SIG-M5 treated with dmso at 0.1 percent for 504 hours (cell line): ENCODE results near the gene MAD1L1.
"Not testable (repeated sequence)": the region's sequence is repeated elsewhere in the genome, so short reads cannot be mapped to it uniquely, and the experiment has no call there.

Experiments used
- DNase-seq: peaks from one replicate; lab custom pipeline; 2025; ENCODE audit not compliant: unreplicated experiment; lab: John Stamatoyannopoulos, UW

Gene MAD1L1

DNA sequence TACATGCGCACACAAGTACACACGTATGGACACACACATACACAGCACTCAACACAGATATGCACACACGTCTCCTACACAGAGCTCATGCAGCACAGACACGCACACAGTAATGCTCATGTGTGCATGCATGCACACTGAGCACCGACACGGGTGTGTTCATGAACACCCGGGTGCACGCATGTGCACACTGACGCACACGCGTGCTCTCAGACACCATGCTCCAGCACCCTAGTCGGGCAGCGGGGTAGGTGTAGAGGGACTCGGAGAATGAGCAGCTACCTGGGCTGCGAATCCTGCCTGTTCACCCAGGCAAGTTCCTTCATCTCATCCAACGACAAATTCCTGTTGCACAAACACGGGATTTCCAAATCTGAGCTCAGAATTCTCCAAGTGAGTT lies 184.7 kb downstream of the MAD1L1 start:
- DNase-seq = no peak

DNA sequence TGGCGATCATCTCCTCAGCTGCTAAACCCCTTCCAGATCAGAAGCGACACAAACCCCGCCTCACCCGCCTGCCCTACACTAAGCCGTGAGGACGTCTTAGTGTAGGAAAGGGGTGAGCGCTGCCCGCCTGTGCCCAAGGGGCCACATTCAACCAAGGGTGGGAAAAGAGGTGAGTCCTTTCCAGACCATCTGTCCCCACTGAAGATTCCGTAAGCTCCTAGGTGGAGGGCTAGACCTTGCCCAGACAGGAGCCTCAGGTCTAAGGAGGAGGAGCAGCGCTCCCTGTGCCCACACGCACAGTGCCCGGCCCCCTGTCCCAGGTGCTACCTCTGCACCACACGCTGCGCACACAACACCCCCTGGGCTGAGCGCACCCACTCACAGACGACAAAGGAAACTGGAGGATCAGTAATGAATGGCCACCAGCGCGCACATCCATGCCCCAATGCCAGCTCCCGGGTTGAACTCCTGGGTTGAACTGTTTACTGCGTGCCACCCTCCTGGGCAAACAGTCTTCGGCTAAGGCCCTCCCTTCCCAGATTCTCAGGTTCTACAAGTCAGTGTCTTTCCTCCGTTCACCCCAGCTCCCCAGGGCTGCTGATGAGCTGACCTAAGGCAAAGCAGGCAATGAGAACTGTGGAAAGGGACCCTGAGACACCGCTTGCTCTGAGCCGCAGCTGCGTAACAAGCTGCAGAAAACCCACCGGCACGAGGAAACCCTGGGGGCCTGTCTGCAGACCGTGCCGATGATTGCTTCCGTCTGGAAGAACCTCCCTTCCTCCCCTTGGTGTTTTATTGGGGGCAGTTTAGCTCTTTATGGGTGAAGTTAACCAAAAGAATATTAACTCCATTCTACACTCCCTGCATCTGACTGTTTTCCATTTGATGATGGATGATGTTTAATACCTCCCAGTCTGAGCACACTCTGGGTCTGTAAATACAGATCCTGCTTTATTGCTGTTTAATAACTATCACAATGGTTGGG lies 185.9 kb downstream of the MAD1L1 start:
- DNase-seq = no peak

DNA sequence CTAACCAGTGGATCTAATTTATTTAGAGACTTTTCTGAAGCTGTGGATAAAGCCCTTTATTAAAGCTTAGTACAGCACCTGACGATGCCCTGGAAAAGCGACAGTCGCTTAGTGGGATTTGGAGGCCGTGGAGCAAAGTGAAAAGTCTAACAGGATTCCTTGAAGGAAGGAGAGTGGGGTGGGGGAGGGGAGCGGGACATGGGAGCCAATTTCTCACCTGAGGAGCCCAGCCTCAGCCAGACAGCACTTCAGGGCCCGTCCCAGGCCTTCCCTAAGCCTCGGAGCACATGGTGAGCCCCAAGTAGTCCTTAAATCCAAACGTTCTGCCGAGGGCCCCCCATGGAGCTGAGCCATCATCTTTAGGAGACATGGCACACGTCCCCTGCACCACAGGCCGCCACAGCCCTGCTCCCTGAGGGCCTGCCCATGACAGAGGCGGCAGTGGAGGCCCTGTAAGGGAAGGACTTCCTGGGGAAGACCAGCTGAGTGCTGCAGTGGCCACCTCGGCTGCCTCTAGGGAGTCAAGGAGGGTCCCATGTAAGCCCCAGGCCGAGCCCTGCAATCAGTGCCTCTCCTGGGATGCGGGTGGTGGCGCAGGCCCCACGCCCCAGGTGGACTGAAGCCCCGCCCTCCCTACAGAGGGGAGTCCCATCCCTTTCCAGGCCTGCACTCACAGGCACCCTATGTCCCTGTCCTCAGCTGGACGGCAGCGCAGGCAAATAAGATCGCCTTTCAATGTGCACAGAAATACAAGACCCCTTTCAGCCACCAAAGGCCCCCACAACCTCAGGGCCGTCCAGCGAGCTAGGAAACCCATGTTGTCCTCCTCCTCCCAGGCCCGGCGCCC lies 187.0 kb downstream of the MAD1L1 start:
- no peak for DNase-seq

DNA sequence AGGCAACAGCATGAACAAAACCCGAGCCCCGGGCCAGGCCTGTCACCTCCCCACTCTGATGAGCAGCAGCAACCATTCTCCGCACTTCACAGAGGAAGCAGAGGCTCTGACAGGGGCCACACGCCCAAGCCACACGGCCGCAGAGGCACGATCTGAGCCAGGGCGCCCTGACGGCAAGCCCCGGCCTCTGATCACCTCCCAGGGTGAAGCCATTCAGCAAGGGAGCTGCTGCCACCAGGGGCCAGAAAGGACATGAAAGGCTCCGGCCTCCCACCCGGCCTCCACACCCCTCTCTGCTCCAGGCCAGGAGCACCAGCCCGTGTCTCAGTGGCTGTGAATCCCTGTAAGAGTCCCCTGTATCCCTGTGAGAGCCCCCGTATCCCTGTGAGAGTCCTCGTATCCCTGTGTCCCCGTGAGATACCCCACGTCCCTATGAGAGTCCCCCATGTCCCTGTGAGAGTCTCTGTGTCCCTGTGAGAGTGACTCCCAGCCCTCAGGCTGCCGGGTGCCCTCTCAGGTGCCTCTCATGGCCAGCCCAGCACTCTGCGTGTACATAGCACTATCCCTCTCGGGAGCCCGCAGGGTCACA lies 187.8 kb downstream of the MAD1L1 start:
- no peak for DNase-seq

DNA sequence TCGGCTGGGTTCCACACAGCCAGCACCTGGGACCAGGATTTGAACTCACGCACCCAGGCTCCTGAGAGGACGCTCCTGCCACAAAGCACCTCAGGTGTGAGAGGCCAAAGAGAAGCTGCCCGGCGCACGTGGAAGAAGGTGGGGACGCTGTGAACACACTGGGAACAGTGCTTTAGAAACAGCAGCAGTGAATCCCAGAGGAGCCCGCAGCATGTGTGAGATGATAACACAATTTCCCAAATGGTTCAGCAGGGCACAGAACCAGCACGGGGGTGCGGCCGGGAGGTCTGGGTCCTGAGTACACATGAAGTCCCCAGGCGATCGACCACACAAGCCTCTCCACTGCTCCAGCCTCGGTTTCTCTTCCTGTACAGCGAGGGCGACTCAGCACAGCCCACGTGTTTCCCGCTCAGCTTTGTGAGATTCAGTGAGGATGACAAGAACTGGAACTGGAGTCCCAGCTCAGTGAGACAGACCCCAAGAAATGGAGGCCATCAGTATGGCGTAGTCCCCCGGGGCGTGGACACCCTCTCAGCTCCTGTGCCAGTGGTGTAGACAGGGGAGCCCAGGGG lies 188.3 kb downstream of the MAD1L1 start:
- DNase-seq = no peak

DNA sequence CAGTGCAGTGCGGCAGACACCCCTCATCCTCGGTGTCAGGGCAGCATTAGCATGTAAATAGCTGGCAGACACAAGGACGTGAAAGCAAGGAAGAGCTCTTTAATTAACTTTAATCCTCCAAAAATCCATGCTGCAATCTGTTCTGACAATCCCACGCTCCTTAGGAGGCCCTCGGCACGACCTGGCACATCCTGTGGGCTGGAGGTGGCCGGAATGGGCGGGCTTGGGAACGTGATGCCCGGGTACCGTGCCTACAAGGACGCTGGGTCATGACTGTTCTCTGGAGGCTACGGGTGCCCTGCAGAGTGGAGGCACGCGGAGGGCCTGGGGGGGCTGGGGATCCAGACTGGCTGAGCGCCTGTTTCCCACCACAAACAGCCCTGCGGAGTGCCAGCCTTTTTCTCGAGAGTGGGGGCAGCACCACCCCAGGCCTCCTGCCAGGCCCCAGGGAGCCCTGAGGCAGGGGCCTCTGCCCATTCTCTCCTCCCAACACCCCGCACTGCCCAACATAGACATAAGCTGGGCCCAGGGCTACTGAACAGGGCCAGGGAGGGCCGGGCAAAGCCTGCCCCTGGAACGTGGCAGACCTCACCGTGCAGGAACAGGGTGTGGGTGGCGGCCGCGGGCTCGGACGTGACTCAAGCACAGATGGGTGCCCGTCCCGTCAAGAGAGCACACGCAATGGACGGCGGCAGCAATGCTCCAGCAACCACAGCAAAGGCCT lies 189.3 kb downstream of the MAD1L1 start:
- DNase-seq = no peak

DNA sequence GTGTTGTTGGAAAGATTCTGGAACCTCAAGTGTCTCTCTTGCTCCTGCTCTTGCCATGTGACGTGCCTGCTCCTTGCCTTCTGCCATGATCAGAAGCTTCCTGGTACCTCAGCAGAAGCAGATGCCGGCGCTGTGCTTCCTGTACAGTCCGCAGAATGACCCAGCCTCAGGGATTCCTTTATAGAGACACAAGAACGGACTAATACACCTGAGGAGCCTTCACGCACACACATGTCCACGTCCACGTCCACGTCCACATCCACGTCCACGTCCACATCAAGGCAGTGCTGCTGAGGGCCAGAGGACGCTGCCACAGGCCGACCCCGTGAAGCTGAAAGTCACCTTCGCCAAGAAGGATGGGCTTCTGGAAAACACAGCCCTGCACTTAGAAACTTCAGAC lies 190.1 kb downstream of the MAD1L1 start:
- no peak for DNase-seq

DNA sequence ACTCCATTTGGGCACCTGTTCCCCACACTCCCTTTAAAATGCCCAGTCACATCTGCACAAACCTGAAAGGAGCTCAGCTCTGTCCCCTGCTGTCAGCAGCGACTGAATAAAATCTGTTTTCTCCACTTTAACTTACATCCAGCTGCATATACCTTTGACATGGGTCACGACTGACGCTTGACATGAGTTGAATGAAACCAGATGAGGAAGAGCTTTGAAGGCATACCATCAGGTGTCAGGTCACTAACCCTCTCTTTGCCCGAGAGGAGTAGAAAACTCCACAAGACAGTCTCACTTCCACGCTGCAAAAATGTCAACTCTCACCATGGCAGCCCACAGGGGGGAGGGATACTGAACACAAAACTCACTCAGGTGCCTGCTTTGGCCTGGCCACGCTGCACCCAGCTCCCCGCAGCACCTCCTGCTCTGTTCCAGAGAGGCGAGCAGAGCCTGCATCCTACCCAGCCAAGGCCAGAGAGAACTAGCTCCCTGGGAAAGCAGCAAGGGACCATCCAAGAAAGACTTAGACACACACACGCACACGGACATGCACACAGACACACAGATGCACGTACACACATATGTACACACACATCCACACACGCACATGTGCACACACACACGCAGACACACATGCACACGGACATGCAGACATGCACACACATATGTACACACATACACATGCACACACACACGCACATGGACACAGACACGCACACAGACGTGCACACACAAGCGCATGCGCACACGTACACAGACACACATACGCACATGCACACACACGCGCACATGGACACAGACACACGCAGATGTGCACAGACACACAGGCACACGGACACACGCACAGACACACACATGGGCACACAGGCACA lies 191.0 kb downstream of the MAD1L1 start:
- no peak for DNase-seq

DNA sequence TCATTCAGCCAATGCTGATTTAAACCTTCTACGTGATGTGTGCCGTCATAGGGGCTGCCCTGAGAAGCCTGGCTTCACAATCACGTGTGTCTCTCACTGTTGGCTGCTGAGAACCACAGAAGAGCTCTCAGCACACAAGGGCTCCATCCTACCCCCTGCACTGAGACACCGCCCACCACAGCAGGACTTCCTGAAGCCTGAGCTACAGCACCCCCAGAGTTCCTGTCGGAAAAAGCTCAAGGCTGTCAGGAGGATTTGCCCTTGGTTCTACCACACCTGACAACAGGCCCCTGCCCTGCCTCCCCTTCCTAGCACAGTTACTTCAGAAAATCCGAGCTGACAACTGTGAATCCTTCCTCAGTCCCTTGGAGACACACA lies 191.9 kb downstream of the MAD1L1 start:
- no peak for DNase-seq

DNA sequence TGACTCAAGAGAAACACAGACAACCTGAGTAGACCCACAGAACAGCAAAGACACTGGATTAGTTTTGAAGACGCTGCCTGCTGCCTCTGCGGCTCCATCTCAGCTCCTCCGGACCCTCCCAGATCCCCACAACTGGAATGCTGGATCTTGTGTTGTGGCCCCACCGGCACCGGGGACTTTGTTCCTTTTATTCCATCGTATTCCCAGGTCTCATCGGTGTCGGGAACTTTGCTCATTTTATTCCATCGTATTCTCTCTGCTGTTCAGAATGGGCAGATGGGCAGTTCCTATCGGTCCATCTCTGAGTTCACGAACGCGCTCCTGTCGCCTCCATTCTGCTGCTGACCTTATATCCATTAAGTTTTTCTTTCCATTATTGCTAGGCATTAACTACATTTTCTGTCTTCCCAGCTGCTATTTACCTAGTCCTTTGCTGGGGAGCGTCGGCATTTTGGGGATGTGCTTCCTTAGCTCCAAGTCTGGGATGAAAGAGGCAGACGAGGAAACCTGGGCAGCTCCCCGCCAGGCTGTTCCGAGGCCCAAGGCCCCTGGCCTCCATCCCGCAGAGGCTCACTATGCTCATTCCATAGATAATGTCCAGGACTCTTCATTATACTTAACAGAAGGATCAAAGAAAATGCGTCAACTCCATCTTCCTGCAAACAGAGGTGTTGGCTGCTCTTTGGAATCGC lies 192.4 kb downstream of the MAD1L1 start:
- DNase-seq = no peak

DNA sequence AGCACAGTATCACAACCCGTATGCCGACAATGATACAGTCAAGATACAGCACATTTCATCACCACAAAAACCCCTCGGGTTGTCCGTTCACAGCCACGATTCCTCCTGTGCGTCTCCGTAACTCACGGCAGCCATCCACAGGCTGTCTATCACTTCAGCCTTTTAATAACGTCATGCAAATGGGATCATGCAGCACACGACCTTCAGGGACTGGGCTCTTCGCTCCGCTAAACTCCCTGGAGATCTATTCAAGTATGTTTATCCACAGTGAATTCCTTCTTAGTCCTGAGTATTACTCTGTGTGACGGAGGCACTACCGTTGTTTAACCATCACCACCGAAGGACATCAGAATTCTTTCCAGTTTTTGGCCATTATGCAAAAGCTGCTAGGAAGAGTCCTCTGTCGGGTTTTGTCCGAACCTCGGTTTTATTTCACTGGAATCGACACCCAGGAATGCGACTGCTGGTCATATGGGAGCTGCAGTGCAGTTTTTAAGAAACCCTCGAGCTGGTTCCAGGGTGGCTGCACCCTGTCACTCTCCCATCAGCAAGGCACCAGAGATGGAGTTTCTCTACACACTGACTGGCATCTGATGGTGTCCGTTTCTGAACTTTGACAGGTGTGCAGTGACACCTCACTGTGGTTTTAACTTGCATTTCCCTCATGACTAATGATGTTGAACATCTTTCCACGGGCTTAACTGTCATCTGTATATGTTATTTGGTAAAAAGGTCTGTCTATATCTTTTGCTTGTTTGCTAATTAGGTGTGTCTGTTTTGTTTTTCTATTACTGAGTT lies 193.6 kb downstream of the MAD1L1 start:
- DNase-seq = no peak

DNA sequence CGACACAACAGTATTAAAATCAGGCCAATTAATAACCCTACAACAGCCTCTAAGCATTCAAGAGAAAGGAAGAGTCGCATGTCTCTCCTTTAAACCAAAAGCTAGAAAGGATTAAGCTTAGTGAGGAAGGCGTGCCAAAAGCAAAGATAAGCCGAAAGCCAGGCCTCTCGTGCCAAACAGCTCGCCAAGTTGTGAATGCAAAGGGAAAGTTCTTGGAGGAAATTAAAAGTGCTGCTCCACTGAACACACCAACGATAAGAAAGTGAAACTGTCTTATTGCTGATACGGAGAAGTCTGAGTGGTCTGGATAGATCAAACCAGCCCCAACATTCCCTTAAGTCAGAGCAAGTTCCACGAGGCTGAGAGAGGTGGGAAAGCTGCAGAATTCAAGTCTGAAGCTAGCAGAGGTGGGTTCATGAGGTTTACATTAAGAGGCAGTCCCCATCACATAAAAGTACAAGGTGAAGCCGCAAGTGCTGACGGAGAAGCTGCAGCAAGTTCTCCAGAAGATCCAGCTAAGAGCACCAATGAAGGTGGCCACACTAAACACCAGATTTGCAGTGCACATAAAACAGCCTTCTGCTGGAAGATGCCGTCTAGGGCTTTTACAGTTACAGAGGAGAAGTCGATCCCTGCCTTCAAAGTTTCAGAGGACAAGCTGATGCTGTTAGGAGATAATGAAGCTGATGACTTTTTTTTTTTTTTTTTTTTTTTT lies 194.8 kb downstream of the MAD1L1 start:
- DNase-seq = no peak

DNA sequence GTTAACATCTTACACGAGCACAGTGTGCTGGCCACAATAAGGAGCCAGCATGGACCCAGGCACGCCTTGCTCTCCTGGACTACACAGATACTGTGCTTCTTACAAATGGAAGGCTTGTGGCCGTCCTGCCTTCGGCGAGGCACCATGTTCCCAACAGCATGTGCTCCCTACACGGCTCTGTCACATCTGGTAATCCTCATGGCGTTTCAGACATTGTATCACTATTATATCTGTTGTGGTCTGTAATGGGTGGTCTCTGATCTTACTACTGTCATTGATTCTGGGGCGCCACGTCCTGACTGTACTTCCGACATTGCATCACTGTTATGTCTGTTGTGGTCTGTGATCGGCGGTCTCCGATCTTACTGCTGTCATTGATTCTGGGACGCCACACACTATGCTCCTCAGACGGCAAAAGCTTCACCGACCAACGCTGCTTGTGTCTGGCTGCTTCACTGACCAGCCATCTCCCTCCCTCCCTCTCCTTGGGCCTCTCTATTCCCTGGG lies 195.4 kb downstream of the MAD1L1 start:
- DNase-seq = no peak

DNA sequence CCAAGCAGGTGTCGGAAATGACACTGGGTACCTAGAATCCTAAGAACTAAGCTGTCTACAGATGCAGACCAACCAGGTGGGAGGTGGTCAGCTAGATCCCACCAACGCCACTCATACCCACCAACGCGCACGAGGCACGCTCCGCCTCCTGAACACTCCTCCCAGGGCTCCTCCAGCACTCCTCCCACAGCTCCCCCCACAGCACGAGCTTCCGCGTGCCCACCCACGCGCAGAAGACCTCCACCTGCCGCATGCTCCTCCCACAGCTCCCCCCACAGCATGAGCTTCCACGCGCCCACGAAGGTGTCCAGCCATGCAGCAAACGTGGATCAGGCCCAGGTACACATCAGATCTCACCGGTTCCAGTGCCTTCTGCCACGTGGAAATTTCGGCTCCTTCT lies 196.0 kb downstream of the MAD1L1 start:
- DNase-seq = no peak

DNA sequence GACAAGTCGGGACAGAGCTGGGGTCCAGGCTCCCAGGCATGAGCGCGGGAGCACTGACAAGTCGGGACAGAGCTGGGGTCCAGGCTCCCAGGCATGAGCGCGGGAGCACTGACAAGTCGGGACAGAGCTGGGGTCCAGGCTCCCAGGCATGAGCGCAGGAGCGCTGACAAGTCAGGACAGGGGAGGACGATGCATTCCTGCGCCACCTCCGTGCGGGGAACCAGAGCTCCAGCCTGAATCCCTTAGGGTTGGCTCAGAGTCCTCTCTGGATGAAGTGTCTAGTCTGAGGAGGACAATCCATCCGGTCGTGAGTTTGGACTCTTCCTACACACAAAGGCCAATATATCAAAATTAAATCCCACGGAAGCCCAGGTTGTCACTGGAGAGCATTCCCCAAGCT lies 196.5 kb downstream of the MAD1L1 start:
- not testable (repeated sequence) for DNase-seq

DNA sequence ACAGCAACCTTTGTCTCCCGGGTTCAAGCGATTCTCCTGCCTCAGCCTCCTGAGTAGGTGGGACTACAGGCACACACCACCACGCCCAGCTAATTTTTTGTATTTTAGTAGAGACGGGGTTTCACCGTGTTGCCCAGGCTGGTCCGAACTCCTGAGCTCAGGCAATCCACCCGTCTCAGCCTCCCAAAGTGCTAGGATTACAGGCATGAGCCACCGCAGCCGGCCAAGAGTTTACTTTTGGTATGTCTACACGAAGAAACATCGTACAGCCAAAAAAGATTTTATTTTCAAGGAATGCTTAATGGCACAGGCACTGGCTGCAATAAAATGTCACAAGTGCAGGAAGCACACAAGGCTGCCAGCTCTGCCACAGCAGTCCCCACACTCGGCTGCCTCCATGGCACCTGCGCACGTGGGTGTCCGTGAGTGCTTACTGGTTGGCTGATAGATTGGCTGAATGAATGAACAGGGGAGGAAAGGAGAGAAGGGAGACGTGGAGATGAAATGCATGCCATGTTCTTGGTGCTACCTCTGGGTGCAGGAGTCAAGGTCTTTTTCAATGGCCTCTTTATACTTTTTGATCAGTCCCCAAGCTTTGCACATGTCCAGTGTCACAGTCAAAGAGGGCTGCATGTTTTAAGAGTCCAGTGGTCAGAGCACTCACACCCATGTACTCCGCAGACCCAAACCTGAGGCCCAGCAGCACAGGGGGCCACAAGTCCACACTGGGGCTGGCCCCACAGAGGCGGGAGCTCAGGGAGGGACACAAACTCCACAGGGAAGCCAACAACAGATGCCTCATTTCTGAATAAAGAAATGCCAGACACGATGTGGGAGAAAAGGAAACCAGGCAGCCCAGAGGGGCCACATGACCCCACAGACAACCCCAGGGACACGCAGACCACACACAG lies 198.2 kb downstream of the MAD1L1 start:
- no peak for DNase-seq
